ENCODE data around the gene ITCH.

Gene ITCH

DNA sequence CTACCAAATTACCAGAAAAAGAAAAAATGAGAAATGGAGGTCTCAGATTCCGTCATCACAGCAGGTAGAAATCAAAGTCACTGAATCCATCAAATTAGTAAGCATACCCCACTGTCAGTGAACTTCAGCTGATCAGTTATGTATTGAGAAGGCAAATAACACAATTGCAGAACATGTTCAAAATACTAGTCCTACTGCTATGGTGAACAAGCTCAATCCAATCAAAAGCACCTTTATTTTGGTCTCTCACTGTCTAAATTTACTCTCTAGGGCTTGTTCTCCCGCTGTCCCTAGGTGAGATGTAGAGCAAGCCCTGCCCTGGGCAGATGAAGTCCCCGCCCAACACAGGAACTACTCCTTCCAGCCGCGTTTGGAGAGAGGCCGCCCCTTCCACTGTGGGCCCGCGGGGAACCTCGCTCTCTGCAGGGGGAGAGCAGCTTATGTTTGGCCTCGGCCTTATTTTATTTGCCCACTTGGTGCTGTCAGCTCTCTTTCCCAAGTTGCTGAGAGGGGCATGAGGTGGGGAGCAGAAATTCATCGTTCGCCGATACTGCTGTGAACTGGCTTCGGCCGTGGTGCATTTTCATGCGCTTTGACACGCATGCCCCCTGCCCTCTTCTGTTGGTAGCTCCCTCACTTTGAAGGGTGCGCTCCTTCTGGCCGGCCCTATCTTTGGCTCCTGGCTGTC, 181.2 kb downstream of the ITCH start:
- no peak overlapping the region for H3K4me3 ChIP-seq (ENCODE audit: control insufficient read depth, low read depth, low read length)
- TF ChIP-seq, protein P1, sequence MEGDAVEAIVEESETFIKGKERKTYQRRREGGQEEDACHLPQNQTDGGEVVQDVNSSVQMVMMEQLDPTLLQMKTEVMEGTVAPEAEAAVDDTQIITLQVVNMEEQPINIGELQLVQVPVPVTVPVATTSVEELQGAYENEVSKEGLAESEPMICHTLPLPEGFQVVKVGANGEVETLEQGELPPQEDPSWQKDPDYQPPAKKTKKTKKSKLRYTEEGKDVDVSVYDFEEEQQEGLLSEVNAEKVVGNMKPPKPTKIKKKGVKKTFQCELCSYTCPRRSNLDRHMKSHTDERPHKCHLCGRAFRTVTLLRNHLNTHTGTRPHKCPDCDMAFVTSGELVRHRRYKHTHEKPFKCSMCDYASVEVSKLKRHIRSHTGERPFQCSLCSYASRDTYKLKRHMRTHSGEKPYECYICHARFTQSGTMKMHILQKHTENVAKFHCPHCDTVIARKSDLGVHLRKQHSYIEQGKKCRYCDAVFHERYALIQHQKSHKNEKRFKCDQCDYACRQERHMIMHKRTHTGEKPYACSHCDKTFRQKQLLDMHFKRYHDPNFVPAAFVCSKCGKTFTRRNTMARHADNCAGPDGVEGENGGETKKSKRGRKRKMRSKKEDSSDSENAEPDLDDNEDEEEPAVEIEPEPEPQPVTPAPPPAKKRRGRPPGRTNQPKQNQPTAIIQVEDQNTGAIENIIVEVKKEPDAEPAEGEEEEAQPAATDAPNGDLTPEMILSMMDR (conservative IDR thresholded peaks at IDR 0.05; ENCODE audit: control insufficient read depth, insufficient read depth, low read depth, low read length), result no peak
- DNase-seq (ENCODE audit: low read depth), result no peak

DNA sequence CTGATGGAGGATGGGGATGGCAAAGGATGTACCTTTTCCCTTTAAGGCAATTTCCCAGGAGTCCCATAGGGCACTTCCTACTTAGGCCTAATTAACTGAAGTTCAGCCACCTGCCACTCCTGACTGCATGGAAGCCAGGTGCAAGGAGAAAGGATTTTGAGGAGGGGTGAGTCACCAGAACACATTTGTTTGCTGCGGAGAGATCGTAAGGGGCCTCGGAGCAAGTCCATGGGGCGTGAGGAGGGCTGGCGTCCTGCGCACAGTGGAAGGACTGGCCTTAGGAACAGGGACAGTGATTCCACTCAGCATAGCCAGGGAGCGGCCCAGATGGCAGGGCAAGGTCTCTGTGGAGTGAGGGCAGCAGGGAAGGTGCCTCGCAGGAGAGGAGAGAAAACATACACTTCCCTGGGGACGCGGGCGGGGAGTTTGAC, 183.7 kb downstream of the ITCH start:
- H3K4me3 ChIP-seq (ENCODE audit: control insufficient read depth, low read depth, low read length), result no peak overlapping the region
- TF ChIP-seq, protein P1 (conservative IDR thresholded peaks at IDR 0.05; ENCODE audit: control insufficient read depth, insufficient read depth, low read depth, low read length), result no peak
- DNase-seq (ENCODE audit: low read depth), result no peak

DNA sequence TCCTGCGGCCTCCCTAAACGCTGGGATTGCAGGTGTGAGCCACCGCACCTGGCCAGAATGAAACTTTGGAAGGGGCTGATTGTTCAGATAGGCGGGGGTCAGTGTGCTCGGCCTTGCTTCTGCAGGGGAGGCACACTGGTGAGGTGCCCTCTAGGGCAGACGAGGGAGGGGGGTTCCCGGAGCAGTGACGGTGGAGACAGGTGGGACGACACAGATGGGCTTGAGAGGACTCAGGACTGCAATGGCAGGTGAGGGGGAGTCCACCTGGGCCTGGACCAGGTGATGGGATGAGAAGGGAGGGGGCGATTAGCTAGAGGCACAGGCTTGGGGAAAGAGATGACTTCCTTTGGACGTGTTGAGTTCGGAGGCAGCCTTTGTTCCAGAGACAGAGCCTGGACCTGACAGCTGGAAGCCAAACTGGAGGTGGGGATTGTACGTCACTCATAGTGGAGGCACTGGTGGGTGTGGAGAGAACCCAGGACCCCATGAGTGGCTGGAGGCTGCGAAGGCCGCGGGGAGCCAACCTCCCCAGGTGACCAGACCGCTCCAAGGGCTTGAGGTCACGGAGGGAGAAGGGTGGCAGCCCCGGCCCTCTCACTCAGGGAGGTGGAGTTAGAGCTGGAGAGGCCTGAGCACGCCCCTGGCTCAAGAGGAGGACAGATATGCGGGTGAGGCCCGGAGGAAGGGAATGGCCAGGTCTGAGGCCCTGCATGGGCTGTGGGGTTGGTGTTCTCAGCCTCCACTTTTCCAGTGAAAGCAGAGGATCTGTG, 185.0 kb downstream of the ITCH start:
- no peak for DNase-seq (ENCODE audit: low read depth)
- no peak overlapping the region for H3K4me3 ChIP-seq (ENCODE audit: control insufficient read depth, low read depth, low read length)
- TF ChIP-seq, protein P1 (conservative IDR thresholded peaks at IDR 0.05; ENCODE audit: control insufficient read depth, insufficient read depth, low read depth, low read length), result no peak

DNA sequence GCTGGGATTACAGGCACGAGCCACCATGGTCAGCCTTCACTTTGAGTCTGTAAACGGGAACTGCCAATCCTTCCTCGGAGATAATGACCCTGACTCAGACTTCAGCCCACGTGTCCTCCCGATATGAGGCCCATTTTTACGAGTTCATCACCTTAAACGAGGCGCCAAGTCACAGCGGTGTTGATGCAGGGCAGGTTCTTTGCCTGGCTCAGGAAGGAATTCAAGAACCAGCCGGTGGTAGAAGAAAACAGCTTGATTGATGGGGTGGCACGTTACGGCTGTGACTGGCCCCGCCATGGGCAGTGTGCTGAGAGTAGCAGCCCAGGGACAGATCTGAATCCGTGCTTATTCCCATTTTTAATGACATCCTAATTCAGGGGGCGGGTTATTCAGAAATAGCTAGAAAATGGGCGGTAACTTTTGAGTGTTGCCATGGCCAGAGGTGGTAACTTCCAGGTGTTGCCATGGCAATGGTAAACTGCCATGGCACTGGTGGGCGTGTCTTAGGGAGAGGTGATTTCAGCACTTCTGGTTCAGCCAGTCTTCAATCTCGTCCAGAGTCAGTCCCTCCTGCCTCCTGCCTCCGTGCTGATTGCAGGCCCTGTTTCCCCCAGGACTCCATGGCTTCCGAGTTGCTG, 186.3 kb downstream of the ITCH start:
- no peak for DNase-seq (ENCODE audit: low read depth)
- TF ChIP-seq, protein P1 (conservative IDR thresholded peaks at IDR 0.05; ENCODE audit: control insufficient read depth, insufficient read depth, low read depth, low read length), result no peak
- no peak overlapping the region for H3K4me3 ChIP-seq (ENCODE audit: control insufficient read depth, low read depth, low read length)

DNA sequence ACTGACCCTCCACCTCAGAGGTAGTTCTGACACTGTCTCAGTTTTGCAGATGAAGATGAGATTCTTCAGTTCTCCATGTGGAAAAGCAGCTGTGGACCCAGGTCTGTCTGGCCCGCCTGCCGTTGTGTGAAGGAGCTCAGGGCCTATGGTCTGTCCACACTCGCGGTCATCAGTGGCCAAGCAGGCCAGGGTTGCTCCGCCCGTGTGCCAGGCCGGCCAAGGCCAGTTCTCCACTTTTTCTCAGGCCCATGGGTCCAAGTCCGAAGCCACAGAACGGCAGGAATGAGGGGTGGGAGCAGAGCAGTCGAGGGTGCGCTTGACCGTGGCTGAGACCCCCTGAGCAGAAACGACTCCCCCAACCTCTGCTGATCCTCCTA, 186.8 kb downstream of the ITCH start:
- TF ChIP-seq, protein P1 (conservative IDR thresholded peaks at IDR 0.05; ENCODE audit: control insufficient read depth, insufficient read depth, low read depth, low read length), result no peak
- H3K4me3 ChIP-seq (ENCODE audit: control insufficient read depth, low read depth, low read length), result no peak overlapping the region
- DNase-seq (ENCODE audit: low read depth), result no peak

DNA sequence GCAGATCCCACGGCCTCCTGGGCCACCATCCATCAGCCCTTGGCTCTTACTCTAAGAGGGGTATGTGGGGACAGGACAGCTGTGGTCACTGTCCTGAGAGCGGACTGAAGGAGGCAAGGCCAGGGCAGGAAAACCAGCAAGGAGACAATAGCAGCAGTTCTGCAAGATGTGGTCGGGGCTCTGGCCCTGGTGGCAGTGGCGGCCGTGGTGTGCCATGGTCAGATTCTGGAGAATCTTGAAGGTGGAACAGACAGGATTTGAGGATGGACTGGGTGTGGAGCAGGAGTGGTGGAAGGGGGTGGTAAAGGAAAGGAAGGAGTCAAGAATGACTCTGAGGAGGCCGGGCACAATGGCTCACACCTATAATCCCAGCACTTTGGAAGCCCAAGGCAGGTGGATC, 189.5 kb downstream of the ITCH start:
- DNase-seq (ENCODE audit: low read depth), result no peak
- TF ChIP-seq, protein P1 (conservative IDR thresholded peaks at IDR 0.05; ENCODE audit: control insufficient read depth, insufficient read depth, low read depth, low read length), result no peak
- no peak overlapping the region for H3K4me3 ChIP-seq (ENCODE audit: control insufficient read depth, low read depth, low read length)

All from fibroblast of mammary gland (primary cell).